HG03175 (cell line): ENCODE results near the gene GPR3.
"Not testable (repeated sequence)": the region's sequence is repeated elsewhere in the genome, so short reads cannot be mapped to it uniquely, and the experiment has no call there.

Source experiments
- ATAC-seq: cut with Tn5 transposase; IDR thresholded peaks from one replicate; pipeline ENCODE4 v1.9.1; 2021; ENCODE audit warnings: mild to moderate bottlenecking, moderate library complexity; ENCODE audit not compliant: unreplicated experiment

Gene GPR3

GRCh38 chr1:27418326-27419185 is 26.1 kb downstream of the GPR3 start:
- ATAC-seq = no peak

DNA sequence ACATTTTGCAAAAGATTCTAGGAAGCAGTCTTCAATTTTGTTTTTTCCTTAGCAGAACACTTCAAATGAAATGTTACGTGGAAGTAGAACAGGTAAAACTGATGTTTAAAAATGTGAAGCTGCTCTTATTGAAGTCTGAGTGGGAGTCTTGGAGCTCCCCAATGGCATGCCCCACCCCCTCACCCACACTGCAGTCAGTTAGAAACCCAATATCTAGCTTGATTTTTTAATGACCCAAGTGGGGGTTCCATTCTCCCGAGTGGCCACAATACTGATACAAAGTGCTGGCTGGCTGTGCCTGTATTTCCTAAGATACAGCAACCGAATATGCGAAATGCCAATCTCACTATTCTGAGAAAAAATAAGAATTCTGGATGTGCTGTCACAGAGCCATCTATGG is 31.3 kb downstream of the GPR3 start:
- ATAC-seq = no peak

DNA sequence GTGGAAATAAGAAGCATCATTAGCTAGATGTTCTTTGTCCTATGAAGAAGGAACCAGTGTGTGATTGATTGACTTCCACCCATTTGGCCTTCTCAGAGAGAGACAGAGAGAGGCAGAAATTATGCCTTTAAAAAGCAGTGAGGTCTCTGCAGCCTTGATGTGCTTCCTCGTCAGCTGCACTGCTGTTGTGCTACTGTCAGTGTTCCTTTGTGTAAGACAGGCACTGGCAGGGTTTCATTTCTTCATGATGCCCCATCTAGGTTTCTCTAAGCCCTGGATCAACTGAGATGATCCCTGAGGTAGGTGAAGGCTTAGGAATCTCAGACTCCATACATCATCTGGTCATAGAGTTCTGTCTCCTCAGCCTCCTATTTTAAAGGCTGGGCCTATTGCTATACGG is 34.9 kb downstream of the GPR3 start:
- ATAC-seq = no peak

- no peak for ATAC-seq
Measured at GRCh38 chr1:27427816-27428315, 35.4 kb downstream of the GPR3 start.

DNA sequence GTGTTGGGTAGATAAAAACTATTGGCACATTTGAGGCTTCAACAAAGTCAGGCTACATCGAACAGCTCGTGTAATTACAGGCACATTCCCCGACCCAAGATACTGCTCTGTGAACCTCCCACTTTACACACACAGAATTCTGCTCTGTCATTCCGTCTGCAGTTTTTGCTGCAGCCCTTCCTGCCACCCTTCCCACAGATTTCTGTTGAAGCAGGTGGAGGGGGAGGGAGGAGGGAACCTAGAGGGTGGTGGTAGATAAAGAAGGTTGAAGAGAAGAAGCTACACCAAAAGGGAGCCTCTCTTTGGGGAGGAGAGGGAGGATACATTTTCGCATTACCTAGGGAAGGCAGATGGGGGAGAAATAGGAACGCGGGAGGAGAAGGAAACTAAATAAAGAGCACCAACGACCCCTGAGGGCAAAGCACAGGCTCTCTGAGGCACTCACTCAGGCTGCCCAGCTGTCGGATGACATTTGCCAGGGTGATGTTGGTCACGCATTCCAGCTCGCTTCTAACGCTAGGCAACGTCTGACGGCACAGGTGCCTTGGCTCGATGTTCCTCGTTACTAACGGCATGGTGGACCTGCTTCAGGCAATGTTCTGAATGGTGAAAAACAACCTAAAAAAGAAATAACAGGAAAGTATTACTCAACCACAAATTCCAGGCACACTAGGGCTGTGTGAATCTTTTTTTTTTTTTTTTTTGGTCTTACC is 36.0 kb downstream of the GPR3 start:
- ATAC-seq = no peak

- ATAC-seq = no peak
Measured at GRCh38 chr1:27429029-27429425, 36.6 kb downstream of the GPR3 start.

DNA sequence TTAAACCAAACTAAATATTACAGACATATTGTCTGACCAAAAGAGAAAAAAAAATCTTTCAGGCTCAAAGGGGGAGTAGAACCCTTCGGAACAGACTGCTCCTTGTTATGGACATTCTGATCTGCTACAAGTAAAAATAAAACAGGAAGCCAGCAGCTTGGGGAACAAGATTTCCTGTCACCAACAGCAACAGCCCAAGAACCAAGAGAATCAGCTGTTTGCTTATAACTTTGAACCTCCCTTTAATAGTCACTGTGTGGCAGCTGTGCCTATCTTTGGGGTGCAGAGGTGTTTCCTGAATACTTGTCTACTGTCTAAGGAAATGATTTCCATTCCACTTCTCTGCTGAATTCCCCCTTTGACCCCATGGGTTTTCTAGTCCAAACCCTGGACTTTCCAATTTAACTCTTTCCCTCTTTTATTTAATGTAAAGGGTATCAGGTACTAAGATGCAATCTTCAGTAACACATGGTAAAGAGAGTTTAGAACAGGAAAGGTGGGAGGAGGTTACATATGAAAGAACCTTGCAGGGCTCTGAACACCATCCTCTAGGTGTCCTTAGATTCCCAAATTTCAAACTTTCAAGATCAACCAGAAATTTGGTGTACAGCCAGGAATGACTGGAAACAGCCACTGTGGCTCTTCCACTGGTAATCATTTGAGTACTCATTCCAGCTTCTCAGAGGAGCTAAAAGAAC is 38.6 kb downstream of the GPR3 start:
- ATAC-seq = no peak

GRCh38 chr1:27431601-27431940 is 39.1 kb downstream of the GPR3 start:
- no peak for ATAC-seq

DNA sequence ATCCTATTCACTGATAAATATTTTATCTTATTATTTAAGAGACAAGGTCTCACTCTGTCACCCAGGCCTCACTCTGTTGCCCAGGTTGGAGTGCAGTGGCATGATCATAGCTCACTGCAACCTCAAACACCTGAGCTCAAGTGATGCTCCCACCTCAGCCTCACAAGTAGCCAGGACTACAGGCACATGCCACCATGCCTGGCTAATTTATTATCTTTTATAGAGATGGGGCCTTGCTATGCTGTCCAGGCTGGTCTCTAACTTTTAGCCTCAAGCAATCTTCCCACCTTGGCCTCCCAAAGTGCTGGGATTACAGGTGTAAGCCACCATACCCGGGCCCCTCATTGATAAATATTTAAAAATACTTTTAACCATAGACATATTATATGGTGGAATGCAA is 40.3 kb downstream of the GPR3 start:
- ATAC-seq = not testable (repeated sequence)

- no peak for ATAC-seq
Measured at GRCh38 chr1:27433706-27434105, 41.3 kb downstream of the GPR3 start.

DNA sequence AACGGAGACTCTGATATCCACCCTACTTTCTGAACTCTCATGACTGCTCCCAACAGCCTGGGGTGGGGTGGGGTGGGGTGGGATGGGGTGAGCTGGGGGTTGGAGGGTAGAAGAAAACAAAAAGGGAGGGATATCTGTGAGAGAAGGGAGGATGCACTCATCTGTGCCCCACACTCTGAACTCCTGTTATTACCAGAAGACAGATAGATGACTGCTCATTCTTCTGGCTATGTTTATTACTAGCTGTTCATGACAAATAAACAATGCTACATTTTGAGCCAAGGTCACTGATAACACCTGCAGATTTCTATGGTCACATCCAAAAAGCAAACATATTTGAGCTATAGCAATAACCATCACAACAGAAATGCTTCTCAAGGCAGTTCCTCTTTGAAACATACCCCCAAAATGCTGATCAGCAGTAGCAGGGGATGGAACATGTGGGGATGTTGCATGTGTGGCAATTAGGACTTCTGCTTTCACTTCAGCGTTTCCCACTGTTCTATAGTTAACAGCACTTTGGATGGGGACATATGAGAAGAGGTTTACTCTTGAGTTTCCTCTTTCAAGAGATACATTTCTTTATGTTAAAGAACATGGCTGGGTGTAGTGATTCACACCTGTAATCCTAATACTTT is 43.3 kb downstream of the GPR3 start:
- no peak for ATAC-seq

GRCh38 chr1:27436204-27437159 is 44.1 kb downstream of the GPR3 start:
- ATAC-seq = no peak

DNA sequence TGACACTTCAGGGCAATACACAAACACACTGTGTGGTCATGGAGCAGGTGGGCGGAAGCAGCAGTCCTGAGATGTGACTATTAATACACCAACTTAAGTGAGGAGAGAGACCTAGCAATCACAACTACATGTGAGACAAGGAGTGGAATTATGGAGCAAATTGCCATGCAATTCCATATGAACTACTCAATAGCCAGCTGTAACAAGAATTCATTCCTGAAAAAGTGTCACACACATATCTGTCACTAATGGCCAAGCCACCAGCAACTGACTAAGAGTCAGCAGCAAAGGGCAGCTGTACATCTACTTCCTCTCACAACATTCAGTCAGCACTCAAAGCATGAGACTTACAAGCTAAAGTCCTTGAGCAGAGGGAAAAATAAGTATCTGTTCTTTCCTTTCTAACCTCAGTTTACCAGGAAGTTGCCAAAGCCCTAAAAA is 46.2 kb downstream of the GPR3 start:
- ATAC-seq = no peak

DNA sequence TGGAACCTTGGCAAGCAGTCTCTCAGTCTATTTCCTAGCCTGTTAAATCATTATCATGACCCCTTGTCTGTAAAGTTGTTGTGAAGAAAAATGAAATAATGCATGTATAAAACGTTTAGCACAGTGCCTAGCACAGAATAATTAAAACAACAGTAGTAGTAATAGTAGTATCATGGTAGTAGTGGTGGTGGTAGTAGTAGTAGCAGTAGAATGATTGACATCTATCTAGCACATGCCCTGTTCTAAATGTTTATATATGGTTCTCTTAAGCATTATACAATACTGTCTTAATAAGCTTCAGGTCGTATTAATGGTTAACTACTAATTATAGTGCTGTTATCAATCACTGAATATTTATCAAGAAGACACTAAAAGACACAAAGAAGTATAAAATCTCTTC is 46.7 kb downstream of the GPR3 start:
- no peak for ATAC-seq

- ATAC-seq = no peak
Measured at GRCh38 chr1:27444632-27445031, 52.2 kb downstream of the GPR3 start.
